Measurements from ENCODE around the gene PITPNM1.

PITPNM1 gene

GRCh38 chr11:67470337-67471002 lies 34.7 kb downstream of the PITPNM1 start:
- TF ChIP-seq CTCF (IDR thresholded peaks at IDR 0.05; ENCODE audit: low read depth, low read length): no peak
- no peak for DNase-seq (ENCODE audit: low read depth, low spot score)
- in situ Hi-C loops (cut with HindIII; ENCODE audit: low sequenced_read_pairs): no loop called here
- H3K4me3 ChIP-seq (ENCODE audit: low read depth, low read length): no peak overlapping the region

GRCh38 chr11:67469508-67469811 lies 35.7 kb downstream of the PITPNM1 start:
- no peak for DNase-seq (ENCODE audit: low read depth, low spot score)
- TF ChIP-seq CTCF (IDR thresholded peaks at IDR 0.05; ENCODE audit: low read depth, low read length): no peak
- in situ Hi-C loops (cut with HindIII; ENCODE audit: low sequenced_read_pairs): no loop called here
- H3K4me3 ChIP-seq (ENCODE audit: low read depth, low read length): peak overlapping the region; percentile 60

GRCh38 chr11:67468759-67469507 lies 36.2 kb downstream of the PITPNM1 start, which contains the start of gene TMEM134:
TSS of gene TMEM134 (minus strand) at chr11:67469251. CDS start at chr11:67469192, 59 bp downstream.
- in situ Hi-C loops (cut with HindIII; ENCODE audit: low sequenced_read_pairs): no loop called here
- DNase-seq (ENCODE audit: low read depth, low spot score): peak; percentile 91
- TF ChIP-seq CTCF (IDR thresholded peaks at IDR 0.05; ENCODE audit: low read depth, low read length): peak; percentile 45
- H3K4me3 ChIP-seq (ENCODE audit: low read depth, low read length): peak within 1 kb of the TSS; percentile 71

GRCh38 chr11:67468456-67468758 lies 36.8 kb downstream of the PITPNM1 start:
- in situ Hi-C loops (cut with HindIII; ENCODE audit: low sequenced_read_pairs): no loop called here
- no peak for DNase-seq (ENCODE audit: low read depth, low spot score)
- H3K4me3 ChIP-seq (ENCODE audit: low read depth, low read length): peak overlapping the region; percentile 71
- TF ChIP-seq CTCF (IDR thresholded peaks at IDR 0.05; ENCODE audit: low read depth, low read length): no peak

- no peak for TF ChIP-seq CTCF (IDR thresholded peaks at IDR 0.05; ENCODE audit: low read depth, low read length)
- H3K4me3 ChIP-seq (ENCODE audit: low read depth, low read length): peak overlapping the region; percentile 71
- no peak for DNase-seq (ENCODE audit: low read depth, low spot score)
- in situ Hi-C loops (cut with HindIII; ENCODE audit: low sequenced_read_pairs): no loop called here
Observed at GRCh38 chr11:67468056-67468455, 37.1 kb downstream of the PITPNM1 start.

GRCh38 chr11:67466962-67467771 lies 38.0 kb downstream of the PITPNM1 start:
- no peak for DNase-seq (ENCODE audit: low read depth, low spot score)
- no peak overlapping the region for H3K4me3 ChIP-seq (ENCODE audit: low read depth, low read length)
- no peak for TF ChIP-seq CTCF (IDR thresholded peaks at IDR 0.05; ENCODE audit: low read depth, low read length)
- in situ Hi-C loops (cut with HindIII; ENCODE audit: low sequenced_read_pairs): no loop called here
